Vagina (tissue), 2 donors: Measurements from ENCODE around the gene ZNF423.

Experiments
- POLR2A ChIP-seq, 2 donors: fragments of 450-650 bp; IDR thresholded peaks; one replicate each; pipeline ENCODE4 v1.6.1; 2017; ENCODE audit warnings: antibody characterized with exemption in 2 of 2, mild to moderate bottlenecking in 2 of 2, moderate library complexity in 2 of 2
- TF ChIP-seq, protein P1 (sequence below), 3 experiments: fragments of 450-650 bp in 2 of 3; fragments of 200-600 bp in 1 of 3; sonication (generic) in 1 of 3; IDR thresholded peaks; one replicate each; pipeline ENCODE4 v1.5.1; 2017 to 2019; ENCODE audit warnings: antibody characterized with exemption in 3 of 3, mild to moderate bottlenecking in 2 of 3, moderate library complexity in 2 of 3

DNA sequence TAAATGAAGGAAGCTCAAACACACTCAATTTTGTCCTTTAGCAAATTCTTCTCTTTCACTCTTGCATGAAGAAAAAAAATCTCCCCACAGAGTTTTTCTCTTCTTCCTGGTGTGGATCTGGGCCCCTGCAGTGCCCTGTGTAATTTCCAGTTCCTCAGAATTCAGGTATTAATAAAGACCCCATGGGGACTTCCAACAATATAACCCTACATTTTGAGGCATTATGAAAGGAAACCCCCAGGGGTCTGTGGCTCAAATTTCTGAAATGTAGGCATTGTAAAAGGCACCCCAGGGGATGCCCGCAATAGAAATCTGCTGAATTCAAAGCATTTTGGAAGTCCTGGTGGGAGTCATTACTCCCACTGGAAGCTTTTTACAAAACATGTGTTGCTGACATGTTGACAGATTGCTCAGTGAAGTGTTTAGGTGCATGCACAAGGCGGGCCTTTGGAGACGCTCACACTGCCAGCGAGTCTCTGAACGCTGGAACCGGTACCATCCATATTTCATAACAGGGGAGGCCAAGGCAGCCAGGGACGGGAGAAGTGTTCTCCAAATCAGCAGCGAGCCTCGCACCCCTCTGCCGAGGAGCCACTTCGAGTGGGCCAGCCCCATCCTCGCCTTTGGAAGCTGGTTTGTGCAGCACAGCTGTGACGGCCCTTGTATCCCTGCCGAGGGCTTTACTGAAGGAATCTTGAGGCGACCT, 154.0 kb downstream of the ZNF423 start:
- no peak for TF ChIP-seq POLR2A (IDR thresholded peaks at IDR 0.05)
- TF ChIP-seq, protein P1, sequence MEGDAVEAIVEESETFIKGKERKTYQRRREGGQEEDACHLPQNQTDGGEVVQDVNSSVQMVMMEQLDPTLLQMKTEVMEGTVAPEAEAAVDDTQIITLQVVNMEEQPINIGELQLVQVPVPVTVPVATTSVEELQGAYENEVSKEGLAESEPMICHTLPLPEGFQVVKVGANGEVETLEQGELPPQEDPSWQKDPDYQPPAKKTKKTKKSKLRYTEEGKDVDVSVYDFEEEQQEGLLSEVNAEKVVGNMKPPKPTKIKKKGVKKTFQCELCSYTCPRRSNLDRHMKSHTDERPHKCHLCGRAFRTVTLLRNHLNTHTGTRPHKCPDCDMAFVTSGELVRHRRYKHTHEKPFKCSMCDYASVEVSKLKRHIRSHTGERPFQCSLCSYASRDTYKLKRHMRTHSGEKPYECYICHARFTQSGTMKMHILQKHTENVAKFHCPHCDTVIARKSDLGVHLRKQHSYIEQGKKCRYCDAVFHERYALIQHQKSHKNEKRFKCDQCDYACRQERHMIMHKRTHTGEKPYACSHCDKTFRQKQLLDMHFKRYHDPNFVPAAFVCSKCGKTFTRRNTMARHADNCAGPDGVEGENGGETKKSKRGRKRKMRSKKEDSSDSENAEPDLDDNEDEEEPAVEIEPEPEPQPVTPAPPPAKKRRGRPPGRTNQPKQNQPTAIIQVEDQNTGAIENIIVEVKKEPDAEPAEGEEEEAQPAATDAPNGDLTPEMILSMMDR (IDR thresholded peaks at IDR 0.05): no peak
